Mucosa of gallbladder (tissue), 1 donor: ENCODE results near the gene CLCN7. TPM values are rescaled to one million over a fixed set of nuclear protein-coding genes. Genes with fewer than 3 reads are reported as not detected.
"Not testable (repeated sequence)": the region's sequence is repeated elsewhere in the genome, so short reads cannot be mapped to it uniquely, and the experiment has no call there.

ENCODE experiments used
- DNase-seq: peaks from one replicate; pipeline ENCODE4 v3.0.0-alpha.2; 2020; ENCODE audit warnings: low spot score
- total RNA-seq: library from RNA; stranded (reverse); gene quantifications from one replicate; pipeline ENCODE4 v1.2.1, GENCODE V29; 2021
- donor health status: DM: no; HTN: no; CAD: no.

The CLCN7 gene
- total RNA-seq, 1 donor from 2014 or later = 111 TPM

GRCh38 chr16:1488054-1488601, 13.3 kb upstream of the CLCN7 start:
- no peak for DNase-seq

- no peak for DNase-seq
These were observed 12.7 kb upstream of the CLCN7 start for GRCh38 chr16:1487395-1488053.

GRCh38 chr16:1486551-1487390, 11.9 kb upstream of the CLCN7 start:
- DNase-seq = no peak

GRCh38 chr16:1485847-1486496, 11.1 kb upstream of the CLCN7 start:
- no peak for DNase-seq

GRCh38 chr16:1481906-1482835, 7.3 kb upstream of the CLCN7 start:
- no peak for DNase-seq

GRCh38 chr16:1478937-1479336, 4.1 kb upstream of the CLCN7 start:
- DNase-seq = not testable (repeated sequence)

GRCh38 chr16:1477033-1477432, 2.2 kb upstream of the CLCN7 start:
- DNase-seq = no peak

GRCh38 chr16:1475552-1476114, 805 bp upstream of the CLCN7 start:
- no peak for DNase-seq

GRCh38 chr16:1474082-1474795, 589 bp downstream of the CLCN7 start:
- DNase-seq = no peak

- DNase-seq = no peak
These were observed 1.9 kb downstream of the CLCN7 start for GRCh38 chr16:1472974-1473373.

- no peak for DNase-seq
These were observed 3.1 kb downstream of the CLCN7 start for GRCh38 chr16:1471569-1472194.

GRCh38 chr16:1470481-1471251, 4.2 kb downstream of the CLCN7 start:
- DNase-seq = no peak

GRCh38 chr16:1469693-1470201, 5.1 kb downstream of the CLCN7 start:
- no peak for DNase-seq

- DNase-seq = not testable (repeated sequence)
These were observed 5.7 kb downstream of the CLCN7 start for GRCh38 chr16:1469141-1469540.

GRCh38 chr16:1468426-1468810, 6.4 kb downstream of the CLCN7 start:
- no peak for DNase-seq

GRCh38 chr16:1466968-1467521, 7.8 kb downstream of the CLCN7 start:
- no peak for DNase-seq

- no peak for DNase-seq
These were observed 8.8 kb downstream of the CLCN7 start for GRCh38 chr16:1466054-1466453.

GRCh38 chr16:1465567-1465915, 9.3 kb downstream of the CLCN7 start:
- no peak for DNase-seq
